Endodermal cell (in vitro differentiated cells): ENCODE measurements around the gene MRRF. TPM values are rescaled to one million over a fixed set of nuclear protein-coding genes. Genes with fewer than 3 reads are reported as not detected.
A peak's percentile ranks its signal among the peaks of the same experiment; 100 is the strongest.

Experiments
- DNase-seq: peaks from one replicate; pipeline ENCODE4 v3.0.0-alpha.2; 2017
- H3K27ac ChIP-seq: 2 replicates; pipeline ENCODE4 v1.5.1; 2013; ENCODE audit warnings: mild to moderate bottlenecking, low read depth, low read length, moderate library complexity
- H3K27me3 ChIP-seq: 2 replicates; pipeline ENCODE4 v1.6.1; 2013; ENCODE audit warnings: mild to moderate bottlenecking, low read length, moderate library complexity; ENCODE audit not compliant: insufficient read depth, control insufficient read depth, poor library complexity, severe bottlenecking
- H3K36me3 ChIP-seq: 2 replicates; pipeline ENCODE4 v1.7.0; 2013; ENCODE audit warnings: mild to moderate bottlenecking, low read length, moderate library complexity; ENCODE audit not compliant: control insufficient read depth, insufficient read depth
- H3K4me1 ChIP-seq: one replicate; pipeline ENCODE4 v1.7.0; 2013; ENCODE audit warnings: low read length; ENCODE audit not compliant: control insufficient read depth, insufficient read depth
- H3K4me3 ChIP-seq: 2 replicates; pipeline ENCODE4 v1.5.1; 2013; ENCODE audit warnings: mild to moderate bottlenecking, low read length, moderate library complexity
- H3K9ac ChIP-seq: 2 replicates; pipeline ENCODE4 v1.6.1; 2013; ENCODE audit warnings: mild to moderate bottlenecking, low read length, moderate library complexity; ENCODE audit not compliant: poor library complexity, severe bottlenecking; ENCODE audit errors: extremely low read depth
- H3K9me3 ChIP-seq: 2 replicates; pipeline ENCODE4 v1.6.1; 2013; ENCODE audit warnings: mild to moderate bottlenecking, low read length, moderate library complexity; ENCODE audit not compliant: control insufficient read depth
- H3K27ac Mint-ChIP-seq: 2 replicates; pipeline ENCODE4 v1.8.0; 2020; ENCODE audit warnings: mixed read lengths
- H3K27me3 Mint-ChIP-seq: 2 replicates; pipeline ENCODE4 v1.8.0; 2021; ENCODE audit warnings: mild to moderate bottlenecking, mixed read lengths; ENCODE audit not compliant: insufficient read depth
- H3K36me3 Mint-ChIP-seq: 2 replicates; pipeline ENCODE4 v1.8.0; 2020; ENCODE audit warnings: low read depth, mixed read lengths
- H3K4me1 Mint-ChIP-seq: 2 replicates; pipeline ENCODE4 v1.8.0; 2020; ENCODE audit warnings: mixed read lengths
- H3K4me3 Mint-ChIP-seq: 2 replicates; pipeline ENCODE4 v1.8.0; 2020; ENCODE audit warnings: mild to moderate bottlenecking, moderate library complexity, mixed read lengths
- H3K9me3 Mint-ChIP-seq: 2 replicates; pipeline ENCODE4 v1.8.0; 2020; ENCODE audit warnings: mild to moderate bottlenecking, mixed read lengths
- CTCF ChIP-seq: fragments of 200-600 bp; sonication (generic); conservative IDR thresholded peaks from 2 replicates; pipeline ENCODE4 v1.5.0; 2021; ENCODE audit warnings: antibody characterized with exemption, mild to moderate bottlenecking
- WGBS, 2 experiments: methylation state at CpG; one replicate each; pipeline versions ENCODE4 v1.1.5 to v1.1.7; 2013; ENCODE audit warnings: missing lambda C conversion rate in 2 of 2, mixed read lengths in 1 of 2; ENCODE audit not compliant: insufficient coverage in 1 of 2, insufficient read length in 1 of 2; 5-methylcytosine and 5-hydroxymethylcytosine counted together
- total RNA-seq, 2 donors: library from RNA; stranded (reverse); fragmentation: NEBNext Ultra II Directional in 1 of 2; extraction: Animal tissue kit (Norgen Biotek cat#: 25700) in 1 of 2; gene quantifications; 2 replicates in 1 of 2; 3 replicates in 1 of 2; pipeline ENCODE4 v1.2.1, GENCODE V29; 2021

The MRRF gene
- total RNA-seq, 2 donors from 2014 or later = 25.8 to 27.6 TPM

GRCh38 chr9:122216798-122217418 is 47.8 kb upstream of the MRRF start:
- peaks cover 25% of the 10 kb centered on the region for H3K4me1 Mint-ChIP-seq

GRCh38 chr9:122217640-122218039 is 47.0 kb upstream of the MRRF start:
- no peak overlapping the region for H3K27ac Mint-ChIP-seq
- no peaks in the 10 kb centered on the region for H3K9me3 Mint-ChIP-seq
- H3K4me1 ChIP-seq = peaks cover 10% of the 10 kb centered on the region
- no peaks in the 10 kb centered on the region for H3K9me3 ChIP-seq
- no peak overlapping the region for H3K4me3 Mint-ChIP-seq
- peaks cover 99% of the 10 kb centered on the region for H3K27me3 Mint-ChIP-seq
- no peak overlapping the region for H3K4me3 ChIP-seq
- no peaks in the 10 kb centered on the region for H3K36me3 ChIP-seq
- DNase-seq = peak; percentile 17
- WGBS, 2 experiments = 86 to 91% methylated on average over 4 of the region's 4 CpGs
- no peak for TF ChIP-seq CTCF
- H3K9ac ChIP-seq = no peak overlapping the region
- H3K36me3 Mint-ChIP-seq = no peaks in the 10 kb centered on the region
- peaks cover 99% of the 10 kb centered on the region for H3K27me3 ChIP-seq
- no peak overlapping the region for H3K27ac ChIP-seq
- H3K4me1 Mint-ChIP-seq = peaks cover 25% of the 10 kb centered on the region

More at GRCh38 chr9:122216798-122217418, 47.8 kb upstream of the MRRF start:
- Mint-ChIP-seq H3K36me3 (no peaks in the 10 kb centered on the region), H3K27me3 (peaks cover 99% of the 10 kb centered on the region), H3K27ac (no peak overlapping the region), H3K4me3 (no peak overlapping the region), H3K9me3 (no peaks in the 10 kb centered on the region)
- peaks cover 10% of the 10 kb centered on the region for H3K4me1 ChIP-seq
- TF ChIP-seq CTCF = no peak
- H3K4me3 ChIP-seq = no peak overlapping the region
- H3K27ac ChIP-seq = no peak overlapping the region
- H3K9ac ChIP-seq = no peak overlapping the region
- WGBS, 2 experiments = 84 to 86% methylated on average over 1 to 35 of the region's 35 CpGs
- H3K36me3 ChIP-seq = no peaks in the 10 kb centered on the region
- DNase-seq = peak; percentile 48
- peaks cover 99% of the 10 kb centered on the region for H3K27me3 ChIP-seq
- no peaks in the 10 kb centered on the region for H3K9me3 ChIP-seq

GRCh38 chr9:122218071-122218934 is 46.4 kb upstream of the MRRF start:
- no peaks in the 10 kb centered on the region for H3K9me3 Mint-ChIP-seq
- Histone ChIP-seq H3K36me3 (no peaks in the 10 kb centered on the region), H3K4me1 (peaks cover 10% of the 10 kb centered on the region), H3K4me3 (peak overlapping the region; percentile 75), H3K9ac (no peak overlapping the region), H3K9me3 (no peaks in the 10 kb centered on the region), H3K27me3 (peaks cover 99% of the 10 kb centered on the region), H3K27ac (no peak overlapping the region)
- peaks cover 28% of the 10 kb centered on the region for H3K4me1 Mint-ChIP-seq
- H3K4me3 Mint-ChIP-seq = peak overlapping the region; percentile 51
- DNase-seq = peak; percentile 36
- no peak for TF ChIP-seq CTCF
- no peak overlapping the region for H3K27ac Mint-ChIP-seq
- 48 to 53% methylated on average over 7 to 11 of the region's 11 CpGs for WGBS, 2 experiments
- H3K27me3 Mint-ChIP-seq = peaks cover 99% of the 10 kb centered on the region
- no peaks in the 10 kb centered on the region for H3K36me3 Mint-ChIP-seq
